Mucosa of descending colon (tissue), 3 donors: ENCODE measurements around the gene FBXO3. TPM values are rescaled to one million over a fixed set of nuclear protein-coding genes. Genes with fewer than 3 reads are reported as not detected.

ENCODE experiments used
- ATAC-seq: fragments of 200-7000 bp; cut with Tn5 transposase; one replicate; pipeline ENCODE4 v1.9.1; 2020; ENCODE audit warnings: mild to moderate bottlenecking, moderate library complexity
- DNase-seq, 3 donors: peaks; one replicate each; pipeline ENCODE4 v3.0.0-alpha.2; 2020
- H3K36me3 ChIP-seq: fragments of 200-600 bp; one replicate; pipeline ENCODE4 v1.8.0; 2021; ENCODE audit warnings: low read depth, mild to moderate bottlenecking
- H3K4me1 ChIP-seq: fragments of 200-600 bp; one replicate; pipeline ENCODE4 v1.8.0; 2021; ENCODE audit warnings: low read depth, mild to moderate bottlenecking
- H3K4me3 ChIP-seq: fragments of 200-600 bp; one replicate; pipeline ENCODE4 v1.8.0; 2021; ENCODE audit warnings: mild to moderate bottlenecking
- H3K9me3 ChIP-seq: fragments of 200-600 bp; one replicate; pipeline ENCODE4 v1.8.0; 2021; ENCODE audit warnings: mild to moderate bottlenecking
- intact Hi-C, 2 donors: fragments of 100-400 bp; cut with DNase I in 1 of 2; cut with micrococcal nuclease in 1 of 2; formaldehyde crosslinking; loops; one replicate each; pipeline versions ENCODE4 v1.11.0 to v1.11.1; 2022; cut with DNase I, micrococcal nuclease
- total RNA-seq, 3 donors: library from RNA; stranded (reverse); fragmentation: NEBNext Ultra II Directional in 2 of 3; extraction: Animal tissue kit (Norgen Biotek cat#: 25700) in 2 of 3; gene quantifications; one replicate each; pipeline versions ENCODE4 v1.2.1 to v1.2.4, GENCODE V29; 2021 to 2023
- TF ChIP-seq, protein P1 (sequence below): fragments of 200-600 bp; IDR thresholded peaks from one replicate; pipeline ENCODE4 v1.8.0; 2022; ENCODE audit warnings: antibody characterized with exemption, mild to moderate bottlenecking
- donor health status: DM: no; HTN: no; CAD: no; lungs with moderate emphysema.
- donor health status: DM: no; HTN: no; CAD: no.
- donor health status: DM: no; HTN: yes; CAD: no.

The FBXO3 gene
- total RNA-seq, 3 donors from 2014 or later, result 27.3 to 36.0 (median 34.5) TPM

DNA sequence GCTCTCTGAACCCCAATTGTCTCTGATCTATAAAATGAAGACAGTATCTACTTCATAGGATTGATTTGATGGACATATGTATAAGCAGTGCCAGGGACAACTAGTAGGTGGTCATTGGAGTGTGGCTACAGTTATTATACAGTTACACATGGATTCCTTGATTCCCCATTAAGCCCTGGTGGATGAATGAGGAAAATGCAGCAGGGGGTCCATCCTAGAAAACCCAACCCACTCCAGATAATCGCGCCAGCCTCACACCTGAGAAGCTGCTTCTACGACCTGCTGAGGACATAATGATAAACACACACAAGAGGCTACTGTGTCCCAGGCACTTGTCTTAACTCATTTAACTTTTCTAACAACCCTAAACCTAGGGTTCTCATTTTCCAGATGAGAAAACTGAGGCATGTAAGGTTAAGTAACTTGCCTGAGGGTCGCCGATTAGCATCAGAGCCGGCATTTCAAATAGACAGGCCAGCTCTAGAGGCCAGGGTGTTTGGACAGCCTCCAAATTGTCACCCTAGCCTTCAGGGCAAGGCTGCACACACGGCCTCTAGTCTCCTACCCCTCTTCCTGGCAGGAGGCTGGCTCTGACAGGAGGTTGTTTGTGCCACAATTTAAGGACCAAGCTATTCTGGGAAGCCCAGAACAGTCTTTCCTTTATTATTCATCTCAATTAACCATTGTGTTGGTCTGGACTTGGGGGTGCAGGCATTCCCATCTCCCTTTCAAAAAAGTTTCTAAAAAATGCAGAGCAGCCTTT lies 69.9 kb downstream of the FBXO3 start:
- no peak for DNase-seq
- Histone ChIP-seq H3K4me1 (peaks cover 32% of the 10 kb centered on the region), H3K4me3 (no peak overlapping the region), H3K36me3 (peaks cover 1% of the 10 kb centered on the region), H3K9me3 (no peaks in the 10 kb centered on the region)
- TF ChIP-seq, protein P1, sequence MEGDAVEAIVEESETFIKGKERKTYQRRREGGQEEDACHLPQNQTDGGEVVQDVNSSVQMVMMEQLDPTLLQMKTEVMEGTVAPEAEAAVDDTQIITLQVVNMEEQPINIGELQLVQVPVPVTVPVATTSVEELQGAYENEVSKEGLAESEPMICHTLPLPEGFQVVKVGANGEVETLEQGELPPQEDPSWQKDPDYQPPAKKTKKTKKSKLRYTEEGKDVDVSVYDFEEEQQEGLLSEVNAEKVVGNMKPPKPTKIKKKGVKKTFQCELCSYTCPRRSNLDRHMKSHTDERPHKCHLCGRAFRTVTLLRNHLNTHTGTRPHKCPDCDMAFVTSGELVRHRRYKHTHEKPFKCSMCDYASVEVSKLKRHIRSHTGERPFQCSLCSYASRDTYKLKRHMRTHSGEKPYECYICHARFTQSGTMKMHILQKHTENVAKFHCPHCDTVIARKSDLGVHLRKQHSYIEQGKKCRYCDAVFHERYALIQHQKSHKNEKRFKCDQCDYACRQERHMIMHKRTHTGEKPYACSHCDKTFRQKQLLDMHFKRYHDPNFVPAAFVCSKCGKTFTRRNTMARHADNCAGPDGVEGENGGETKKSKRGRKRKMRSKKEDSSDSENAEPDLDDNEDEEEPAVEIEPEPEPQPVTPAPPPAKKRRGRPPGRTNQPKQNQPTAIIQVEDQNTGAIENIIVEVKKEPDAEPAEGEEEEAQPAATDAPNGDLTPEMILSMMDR, result no peak
- intact Hi-C loops, result no loop called here
- no peak for ATAC-seq

DNA sequence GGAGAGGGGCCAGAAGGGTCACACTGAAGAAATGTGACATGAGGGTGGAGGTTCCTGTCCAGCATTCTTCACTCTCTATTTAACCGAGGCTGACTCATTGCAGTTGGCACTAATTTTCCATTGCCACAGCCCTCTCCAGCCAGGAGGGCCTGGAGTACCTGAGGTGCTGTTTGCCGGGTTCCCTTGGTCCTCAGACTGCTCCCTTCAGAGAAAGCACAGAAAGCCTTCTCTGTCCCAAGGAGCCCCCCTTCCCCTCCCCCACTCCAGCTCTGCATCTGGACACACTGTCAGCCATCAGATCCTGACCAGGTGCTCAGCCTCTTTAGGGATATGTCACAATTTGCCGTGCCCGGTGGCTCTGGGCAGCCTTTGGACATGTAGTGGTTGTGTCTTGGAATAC lies 70.5 kb downstream of the FBXO3 start:
- Histone ChIP-seq H3K9me3 (no peaks in the 10 kb centered on the region), H3K36me3 (no peaks in the 10 kb centered on the region), H3K4me3 (no peak overlapping the region), H3K4me1 (peaks cover 32% of the 10 kb centered on the region)
- ATAC-seq, result peak; percentile 19
- TF ChIP-seq, protein P1, result no peak
- intact Hi-C loops, result no loop called here
- DNase-seq, result peak in 2 of 3 donors; percentile 46 to 51

DNA sequence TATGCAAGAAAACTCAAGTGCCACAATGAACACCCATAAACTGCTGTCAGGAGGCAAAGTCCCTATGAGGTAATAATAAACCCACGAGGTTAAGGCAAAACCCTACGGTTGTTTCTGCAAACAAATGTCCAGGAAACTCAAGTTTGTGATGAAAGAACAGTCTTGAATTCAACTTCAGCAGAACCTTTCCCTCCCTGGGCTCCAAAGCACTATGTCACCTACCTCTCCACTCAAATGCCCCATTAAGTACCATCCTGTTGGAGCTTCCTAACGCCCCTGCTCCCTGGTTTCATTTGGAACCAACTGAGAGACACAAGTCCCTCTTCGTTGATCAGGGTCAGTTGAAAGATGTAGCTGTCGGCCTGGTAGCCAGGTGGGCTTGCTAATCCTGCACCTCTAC lies 71.1 kb downstream of the FBXO3 start:
- H3K9me3 ChIP-seq, result no peaks in the 10 kb centered on the region
- TF ChIP-seq, protein P1, result no peak
- no peak overlapping the region for H3K4me3 ChIP-seq
- intact Hi-C loops, result no loop called here
- no peaks in the 10 kb centered on the region for H3K36me3 ChIP-seq
- ATAC-seq (peak; percentile 35), DNase-seq (peak in 1 of 3 donors; percentile 50)
- H3K4me1 ChIP-seq, result peaks cover 32% of the 10 kb centered on the region

DNA sequence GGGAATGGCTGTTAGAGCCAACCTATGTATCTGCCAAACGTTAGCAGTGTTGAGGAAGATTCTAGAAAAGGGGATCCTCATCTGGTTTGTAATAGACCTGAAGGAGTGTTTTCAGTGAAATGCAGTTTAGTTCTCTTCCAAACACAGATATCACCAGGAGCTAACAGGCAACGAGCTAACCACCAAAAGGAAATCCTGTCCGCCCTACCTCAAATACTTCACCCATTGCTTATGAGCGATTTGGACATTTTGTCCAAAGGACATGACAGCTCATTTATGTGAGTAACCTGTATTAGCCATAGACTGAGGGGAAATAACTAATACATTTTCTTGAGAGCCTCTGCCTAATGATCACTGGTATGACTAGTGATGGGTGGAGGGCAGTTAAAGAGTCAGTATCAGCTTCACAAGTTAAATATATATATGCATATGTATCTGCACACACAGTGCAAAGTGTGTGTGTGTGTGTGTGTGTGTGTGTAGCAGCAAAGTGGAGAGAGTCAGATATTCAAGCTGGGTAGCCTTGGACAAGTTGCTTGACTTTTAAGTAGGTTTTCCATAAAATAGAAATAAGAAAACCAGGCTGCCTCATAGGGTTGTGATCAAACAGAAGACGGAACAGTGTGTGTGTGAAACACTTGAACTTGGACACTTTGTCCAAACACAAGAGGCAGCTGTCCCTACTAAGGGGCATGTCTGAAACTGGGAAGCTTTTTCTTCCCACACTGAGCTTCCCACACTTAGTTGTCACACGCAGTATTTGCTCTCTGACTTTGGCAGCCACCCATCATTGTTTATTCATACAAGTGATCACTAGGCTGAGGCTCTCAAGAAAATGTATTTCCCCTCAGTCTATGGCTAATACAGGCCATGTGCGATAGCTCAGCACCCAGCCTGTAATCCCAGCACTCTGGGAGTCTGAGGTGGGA lies 72.8 kb downstream of the FBXO3 start:
- peak in 1 of 3 donors; percentile 49 for DNase-seq
- intact Hi-C loops, result no loop called here
- TF ChIP-seq, protein P1, result no peak
- no peaks in the 10 kb centered on the region for H3K9me3 ChIP-seq
- H3K36me3 ChIP-seq, result no peaks in the 10 kb centered on the region
- H3K4me3 ChIP-seq, result peak overlapping the region; percentile 27
- peak; percentile 1 for ATAC-seq
- peaks cover 32% of the 10 kb centered on the region for H3K4me1 ChIP-seq

DNA sequence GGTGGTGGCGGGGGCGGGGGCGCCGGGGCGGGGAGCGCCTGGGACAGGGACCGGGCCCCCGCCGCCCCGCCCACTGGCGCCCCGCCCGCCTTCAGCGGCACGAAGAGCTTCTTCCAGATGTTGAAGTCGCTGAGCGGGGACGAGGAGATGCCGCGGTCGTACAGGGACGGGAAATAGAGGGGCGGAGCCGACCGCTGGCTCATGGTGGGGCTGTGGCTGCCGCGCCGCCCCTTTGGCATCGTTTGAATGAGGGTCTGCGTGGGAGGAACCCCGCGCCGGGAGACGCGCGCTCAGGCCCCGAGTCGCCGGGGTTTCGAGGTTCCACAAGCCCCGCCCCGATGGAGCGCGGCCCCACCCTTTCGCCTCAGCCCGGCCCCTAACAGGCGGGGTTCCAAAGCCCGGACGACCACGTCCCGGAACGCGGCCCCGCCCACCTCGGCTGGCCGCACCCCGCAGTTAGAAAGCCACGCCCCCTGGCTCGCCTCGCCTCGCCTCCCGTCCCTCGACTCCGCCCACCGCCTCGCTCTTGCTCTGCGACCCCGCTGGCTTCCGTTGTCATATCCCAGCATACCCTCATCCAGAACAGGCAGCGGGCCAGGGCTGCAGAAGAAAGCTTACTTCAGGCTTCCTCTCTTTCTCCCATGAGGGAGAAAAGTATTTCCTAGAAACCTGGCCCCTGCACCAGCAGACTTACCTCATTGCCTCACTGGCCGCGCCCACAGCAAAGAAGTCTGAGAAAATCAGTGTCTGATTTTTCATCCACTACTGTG lies 73.6 kb downstream of the FBXO3 start, which contains the start of gene C11orf91:
Gene C11orf91, minus strand, starts transcription at position 325 of the 770 bp plus-strand sequence. Its CDS starts 86 bp downstream, at position 239.
- peaks cover 32% of the 10 kb centered on the region for H3K4me1 ChIP-seq
- H3K36me3 ChIP-seq, result no peaks in the 10 kb centered on the region
- intact Hi-C loops, result no loop called here
- DNase-seq, result peak; percentile 97 to 98 (median 97)
- H3K4me3 ChIP-seq, result peak within 1 kb of the TSS; percentile 27
- no peaks in the 10 kb centered on the region for H3K9me3 ChIP-seq
- ATAC-seq, result peak; percentile 92
- TF ChIP-seq, protein P1, result no peak
